H1 (cell line): ENCODE data around the gene VSX1. TPM values are rescaled to one million over a fixed set of nuclear protein-coding genes. Genes with fewer than 3 reads are reported as not detected.

ENCODE experiments used
- CTCF ChIA-PET: fragments of 300-600 bp; sonication (Branson Sonifier 250); formaldehyde crosslinking; loops from one replicate; lab custom pipeline; 2021; ENCODE audit not compliant: partially characterized antibody; lab: Charles Lee
- POLR2A ChIA-PET: fragments of 300-600 bp; sonication (Branson Sonifier 250); formaldehyde crosslinking; loops from one replicate; lab custom pipeline; 2021; ENCODE audit warnings: inconsistent platforms; ENCODE audit not compliant: partially characterized antibody; lab: Charles Lee
- DNase-seq, 2 experiments: peaks; one replicate each; pipeline versions ENCODE4 v3.0.0 to v3.0.0-alpha.2; 2010 to 2022; ENCODE audit warnings: low spot score in 2 of 2, low read depth in 1 of 2, mixed read lengths in 1 of 2
- FAIRE-seq: peaks from 2 replicates; lab custom pipeline; 2011; peaks lifted over from hg19 to GRCh38; lab: Jason Lieb, UNC
- H2AFZ ChIP-seq: 2 replicates; pipeline ENCODE4 v1.8.1; 2012; ENCODE audit warnings: low read length, inconsistent platforms
- H2AK5ac ChIP-seq: 2 replicates; pipeline ENCODE4 v1.6.1; 2013; ENCODE audit warnings: low read depth, low read length
- H2BK120ac ChIP-seq: replicated peaks from 2 replicates; pipeline ENCODE3; 2013; ENCODE audit warnings: low read depth, low read length, inconsistent platforms
- H2BK12ac ChIP-seq: 2 replicates; pipeline ENCODE4 v1.6.1; 2013; ENCODE audit warnings: low read depth, low read length
- H2BK15ac ChIP-seq: 2 replicates; pipeline ENCODE4 v1.6.1; 2013; ENCODE audit warnings: low read length
- H2BK20ac ChIP-seq: 2 replicates; pipeline ENCODE4 v1.6.1; 2013; ENCODE audit warnings: low read length
- H2BK5ac ChIP-seq: 2 replicates; pipeline ENCODE4 v1.6.1; 2013; ENCODE audit warnings: low read depth, low read length
- H3K14ac ChIP-seq: 2 replicates; pipeline ENCODE4 v1.6.1; 2013; ENCODE audit warnings: inconsistent platforms; ENCODE audit not compliant: insufficient read length
- H3K18ac ChIP-seq: 2 replicates; pipeline ENCODE4 v1.6.1; 2013; ENCODE audit warnings: low read length; ENCODE audit errors: extremely low read depth
- H3K23ac ChIP-seq: 2 replicates; pipeline ENCODE4 v1.6.1; 2013; ENCODE audit warnings: inconsistent platforms; ENCODE audit not compliant: insufficient read length
- H3K23me2 ChIP-seq: 2 replicates; pipeline ENCODE4 v1.6.1; 2013; ENCODE audit warnings: low read depth, low read length
- H3K27ac ChIP-seq: 2 replicates; pipeline ENCODE4 v1.6.1; 2011; ENCODE audit warnings: low read depth, low read length, inconsistent platforms
- H3K27me3 ChIP-seq, 4 experiments: replicated peaks in 1 of 4; 1 replicate in 1 of 4; 2 replicates in 3 of 4; pipeline versions ENCODE4 v1.6.1 to v1.8.1; 2011 to 2013; ENCODE audit warnings: low read length in 3 of 4, mild to moderate bottlenecking in 3 of 4, inconsistent platforms in 2 of 4, mixed read lengths in 2 of 4, moderate library complexity in 1 of 4; ENCODE audit not compliant: control insufficient read depth in 3 of 4, insufficient read depth in 3 of 4; ENCODE audit errors: extremely low read depth in 1 of 4
- H3K36me3 ChIP-seq, 4 experiments: 2 replicates each; pipeline versions ENCODE4 v1.6.1 to v1.8.1; 2011 to 2013; ENCODE audit warnings: mild to moderate bottlenecking in 4 of 4, low read length in 3 of 4, moderate library complexity in 2 of 4, control low read depth in 1 of 4, inconsistent platforms in 1 of 4; ENCODE audit not compliant: insufficient read depth in 4 of 4, control insufficient read depth in 2 of 4
- H3K4ac ChIP-seq: replicated peaks from 2 replicates; pipeline ENCODE3; 2013; ENCODE audit warnings: low read length, low read depth, mixed read lengths, inconsistent platforms; ENCODE audit not compliant: insufficient read length
- H3K4me1 ChIP-seq, 4 experiments: replicated peaks in 1 of 4; 1 replicate in 1 of 4; 2 replicates in 3 of 4; pipeline versions ENCODE4 v1.6.1 to v1.8.1; 2011 to 2013; ENCODE audit warnings: low read length in 3 of 4, inconsistent platforms in 2 of 4, mixed read lengths in 1 of 4; ENCODE audit not compliant: insufficient read depth in 4 of 4, control insufficient read depth in 3 of 4
- H3K4me2 ChIP-seq, 2 experiments: 2 replicates each; pipeline versions ENCODE4 v1.6.1 to v1.8.1; 2011 to 2013; ENCODE audit warnings: low read depth in 2 of 2, low read length in 2 of 2, control low read depth in 1 of 2, inconsistent platforms in 1 of 2, mild to moderate bottlenecking in 1 of 2; ENCODE audit not compliant: insufficient read depth in 1 of 2
- H3K4me3 ChIP-seq, 4 experiments: fragments of 200-600, 300-600 bp in 1 of 4; sonication (generic), shearing (Covaris generic), sonication (Bioruptor Twin) in 1 of 4; 2 replicates each; pipeline versions ENCODE4 v1.5.1 to v1.8.1; 2011 to 2016; ENCODE audit warnings: low read length in 4 of 4, low read depth in 3 of 4, control low read depth in 2 of 4, inconsistent platforms in 2 of 4, mild to moderate bottlenecking in 2 of 4, mixed read lengths in 1 of 4, moderate library complexity in 1 of 4; ENCODE audit not compliant: insufficient read depth in 2 of 4; ENCODE audit errors: extremely low read depth in 1 of 4
- H3K56ac ChIP-seq: replicated peaks from 2 replicates; pipeline ENCODE3; 2013; ENCODE audit warnings: low read depth, mild to moderate bottlenecking, mixed read lengths, low read length, inconsistent platforms; ENCODE audit not compliant: insufficient read length
- H3K79me1 ChIP-seq: 2 replicates; pipeline ENCODE4 v1.6.1; 2013; ENCODE audit warnings: low read depth, low read length, control low read depth
- H3K79me2 ChIP-seq, 2 experiments: 2 replicates each; pipeline versions ENCODE4 v1.6.1 to v1.8.1; 2012 to 2013; ENCODE audit warnings: low read length in 2 of 2, mild to moderate bottlenecking in 2 of 2, inconsistent platforms in 1 of 2; ENCODE audit not compliant: insufficient read depth in 2 of 2, control insufficient read depth in 1 of 2
- H3K9ac ChIP-seq, 4 experiments: replicated peaks in 1 of 4; 1 replicate in 1 of 4; 2 replicates in 3 of 4; pipeline versions ENCODE4 v1.6.1 to v1.8.1; 2011 to 2013; ENCODE audit warnings: low read depth in 3 of 4, low read length in 3 of 4, control low read depth in 2 of 4, mild to moderate bottlenecking in 2 of 4, moderate library complexity in 2 of 4, inconsistent platforms in 1 of 4; ENCODE audit errors: extremely low read depth in 1 of 4
- H3K9me3 ChIP-seq, 2 experiments: 2 replicates each; pipeline versions ENCODE4 v1.6.1 to v1.8.1; 2012 to 2013; ENCODE audit warnings: mild to moderate bottlenecking in 2 of 2, moderate library complexity in 2 of 2, control low read depth in 1 of 2, inconsistent platforms in 1 of 2, low read depth in 1 of 2, low read length in 1 of 2, mixed read lengths in 1 of 2; ENCODE audit not compliant: insufficient read depth in 2 of 2
- H4K20me1 ChIP-seq, 2 experiments: replicated peaks in 1 of 2; 2 replicates each; pipeline versions ENCODE3 to v1.8.1; 2011 to 2013; ENCODE audit warnings: inconsistent platforms in 2 of 2, low read length in 2 of 2, mild to moderate bottlenecking in 1 of 2; ENCODE audit not compliant: insufficient read depth in 2 of 2, control insufficient read depth in 1 of 2
- H4K5ac ChIP-seq: 2 replicates; pipeline ENCODE4 v1.6.1; 2013; ENCODE audit warnings: low read length, low read depth, mixed read lengths, inconsistent platforms; ENCODE audit not compliant: insufficient read length
- H4K8ac ChIP-seq: 2 replicates; pipeline ENCODE4 v1.8.0; 2013; ENCODE audit warnings: mild to moderate bottlenecking, moderate library complexity, low read length, inconsistent platforms; ENCODE audit not compliant: insufficient read depth; ENCODE audit errors: extremely low read depth
- H4K91ac ChIP-seq: replicated peaks from 2 replicates; pipeline ENCODE3; 2013; ENCODE audit warnings: low read length, mixed read lengths, inconsistent platforms; ENCODE audit not compliant: insufficient read length
- BRCA1 ChIP-seq: IDR thresholded peaks from 2 replicates; pipeline ENCODE4 v1.6.1; 2012; ENCODE audit warnings: low read depth, low read length, improper control_type of control experiment
- CBX8 ChIP-seq: fragments of 300-800, 300-1000 bp; sonication (generic); IDR thresholded peaks from 2 replicates; pipeline ENCODE4 v1.7.1; 2016; ENCODE audit warnings: low read depth, low read length, borderline replicate concordance
- FOSL1 ChIP-seq: IDR thresholded peaks from 2 replicates; pipeline ENCODE4 v1.6.1; 2011; ENCODE audit warnings: mild to moderate bottlenecking, low read depth, low read length, moderate library complexity; ENCODE audit not compliant: insufficient read depth
- HDAC2 ChIP-seq, 2 experiments: fragments of 300-600 bp in 1 of 2; sonication (generic) in 1 of 2; IDR thresholded peaks; 2 replicates each; pipeline ENCODE4 v1.6.1; 2011 to 2012; ENCODE audit warnings: low read depth in 2 of 2, low read length in 2 of 2, mild to moderate bottlenecking in 2 of 2, moderate library complexity in 2 of 2, borderline replicate concordance in 1 of 2, inconsistent platforms in 1 of 2
- KDM4A ChIP-seq: IDR thresholded peaks from one replicate; pipeline ENCODE4 v1.7.1; 2012; ENCODE audit warnings: low read depth, mild to moderate bottlenecking, moderate library complexity, low read length, inconsistent platforms; ENCODE audit not compliant: severe bottlenecking
- PHF8 ChIP-seq: fragments of 200-600 bp; sonication (generic); conservative IDR thresholded peaks from 2 replicates; pipeline ENCODE4 v1.7.1; 2012; ENCODE audit warnings: low read depth, mild to moderate bottlenecking, inconsistent platforms, low read length, moderate library complexity
- POLR2A ChIP-seq, 2 experiments: IDR thresholded peaks; 1 replicate in 1 of 2; 2 replicates in 1 of 2; pipeline ENCODE4 v1.6.1; 2011; ENCODE audit warnings: low read depth in 2 of 2, low read length in 2 of 2, mild to moderate bottlenecking in 2 of 2; ENCODE audit errors: control extremely low read depth in 1 of 2
- RBBP5 ChIP-seq: IDR thresholded peaks from 2 replicates; pipeline ENCODE4 v1.7.1; 2012; ENCODE audit warnings: low read depth, mild to moderate bottlenecking, inconsistent platforms, low read length, moderate library complexity, borderline replicate concordance
- RFX5 ChIP-seq: IDR thresholded peaks from 2 replicates; pipeline ENCODE4 v1.6.1; 2011; ENCODE audit warnings: low read depth, low read length, improper control_type of control experiment, borderline replicate concordance
- RXRA ChIP-seq: IDR thresholded peaks from 2 replicates; pipeline ENCODE4 v1.6.1; 2011; ENCODE audit warnings: low read depth, mild to moderate bottlenecking, low read length, moderate library complexity; ENCODE audit not compliant: insufficient read depth
- WGBS, 2 experiments: shearing (Covaris generic) in 1 of 2; methylation state at CpG; one replicate each; pipeline versions ENCODE4 v1.1.6 to v1.1.7; 2013 to 2015; ENCODE audit warnings: low lambda C conversion rate in 2 of 2, mixed read lengths in 2 of 2, inconsistent platforms in 1 of 2, low coverage in 1 of 2, missing lambda C conversion rate in 1 of 2; ENCODE audit not compliant: insufficient replicate concordance in 2 of 2, insufficient coverage in 1 of 2, insufficient read length in 1 of 2; ENCODE audit errors: extremely low coverage in 1 of 2, missing lambda C conversion rate in 1 of 2; 5-methylcytosine and 5-hydroxymethylcytosine counted together
- polyA plus RNA-seq, 7 experiments: library from polyadenylated mRNA; depleted of rRNA in 3 of 7; stranded (reverse) in 5 of 7; unstranded in 2 of 7; fragments of >200 nt in 5 of 7; fragments of 200-250 nt in 2 of 7; gene quantifications; 1 replicate in 5 of 7; 2 replicates in 1 of 7; 4 replicates in 1 of 7; pipeline versions ENCODE4 v1.2.1 to v1.2.3, GENCODE V29; 2011 to 2013; ENCODE audit warnings: missing spikeins in 2 of 7, mixed read lengths in 2 of 7
- total RNA-seq: library from RNA; stranded (reverse); fragmentation: NEBNext Ultra II Directional; extraction: Animal tissue kit (Norgen Biotek cat#: 25700); gene quantifications from 2 replicates; pipeline ENCODE4 v1.2.1, GENCODE V29; 2021
- TF ChIP-seq, protein P1 (sequence below), 3 experiments: IDR thresholded peaks; 1 replicate in 2 of 3; 2 replicates in 1 of 3; pipeline versions ENCODE4 v1.5.1 to v1.6.1; 2011; ENCODE audit warnings: low read length in 3 of 3, mild to moderate bottlenecking in 3 of 3, inconsistent platforms in 2 of 3, low read depth in 1 of 3, moderate library complexity in 1 of 3; ENCODE audit not compliant: insufficient read depth in 1 of 3; ENCODE audit errors: control extremely low read depth in 1 of 3

Gene VSX1
- total and polyA plus RNA-seq, 2 of the 8 experiments (the other 6 are each of a cell fraction or from before 2014, with no cell fraction given): 0.14 TPM; not detected in 1

DNA sequence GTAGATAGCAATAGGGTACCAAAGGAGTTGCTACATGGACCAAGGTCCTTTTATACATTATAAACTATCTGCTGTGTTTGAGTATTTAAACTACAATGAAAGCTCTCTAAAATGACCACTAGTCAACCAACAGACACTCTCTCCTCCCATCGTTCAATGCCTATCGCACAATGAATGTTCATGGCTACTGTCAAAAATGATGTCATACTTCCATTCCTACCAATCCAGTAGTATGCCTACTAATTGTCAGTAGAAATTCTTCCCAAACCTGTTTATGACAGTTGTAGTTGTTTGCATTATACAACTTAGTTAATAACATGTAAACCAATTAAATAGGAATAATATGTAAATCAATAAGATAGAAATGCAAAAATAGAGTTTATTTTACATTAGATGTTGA lies 39.0 kb upstream of the VSX1 start:
- ChIA-PET POLR2A (no interaction called here), CTCF (interaction anchor here (1.1 kb wide), 1 partner anchor 10 kb away, joined by 3 read pairs; no protein-coding TSS in a partner anchor)
- H4K8ac ChIP-seq: no peak overlapping the region
- no peak overlapping the region for H2BK15ac ChIP-seq
- WGBS, 2 experiments: 98% methylated on average over 2 of the region's 2 CpGs; no CpG with 5 or more reads in 1 of the 2 experiments
- no peak overlapping the region for H3K4me2 ChIP-seq
- no peak overlapping the region for H2BK12ac ChIP-seq
- H3K4me3 ChIP-seq: no peak overlapping the region
- no peak overlapping the region for H3K56ac ChIP-seq
- H3K18ac ChIP-seq: no peak overlapping the region
- no peak overlapping the region for H2AK5ac ChIP-seq
- DNase-seq: no peak
- H3K9me3 ChIP-seq: no peaks in the 10 kb centered on the region
- no peak overlapping the region for H3K27ac ChIP-seq
- no peak overlapping the region for H4K5ac ChIP-seq
- no peaks in the 10 kb centered on the region for H3K27me3 ChIP-seq
- H2BK5ac ChIP-seq: no peak overlapping the region
- no peaks in the 10 kb centered on the region for H3K36me3 ChIP-seq
- H2BK20ac ChIP-seq: no peak overlapping the region
- no peaks in the 10 kb centered on the region for H3K79me2 ChIP-seq
- H2BK120ac ChIP-seq: no peak overlapping the region
- no peak overlapping the region for H2AFZ ChIP-seq
- H3K79me1 ChIP-seq: no peaks in the 10 kb centered on the region
- no peak overlapping the region for H4K91ac ChIP-seq
- no peaks in the 10 kb centered on the region for H3K4me1 ChIP-seq
- H3K9ac ChIP-seq: no peak overlapping the region
- no peak for FAIRE-seq
- H4K20me1 ChIP-seq: peaks cover 0 to 3% of the 10 kb centered on the region in 2 experiments
- no peak overlapping the region for H3K23ac ChIP-seq
- H3K4ac ChIP-seq: no peak overlapping the region
- H3K23me2 ChIP-seq: 0 out of 2 replicates have a peak, but pooled peaks cover 3% of the 10 kb centered on the region
- no peak overlapping the region for H3K14ac ChIP-seq
- TF ChIP-seq BRCA1 (no peak), RFX5 (no peak), FOSL1 (no peak), KDM4A (no peak), POLR2A (IDR thresholded peaks at IDR 0.05; ENCODE audit: control extremely low read depth in 1 of 2, low read depth in 2 of 2, low read length in 2 of 2) (no peak), HDAC2 (IDR thresholded peaks at IDR 0.05; ENCODE audit: borderline replicate concordance in 1 of 2, low read depth in 2 of 2, low read length in 2 of 2) (no peak), CBX8 (no peak), PHF8 (no peak), RXRA (no peak), RBBP5 (no peak)
- TF ChIP-seq, protein P1, sequence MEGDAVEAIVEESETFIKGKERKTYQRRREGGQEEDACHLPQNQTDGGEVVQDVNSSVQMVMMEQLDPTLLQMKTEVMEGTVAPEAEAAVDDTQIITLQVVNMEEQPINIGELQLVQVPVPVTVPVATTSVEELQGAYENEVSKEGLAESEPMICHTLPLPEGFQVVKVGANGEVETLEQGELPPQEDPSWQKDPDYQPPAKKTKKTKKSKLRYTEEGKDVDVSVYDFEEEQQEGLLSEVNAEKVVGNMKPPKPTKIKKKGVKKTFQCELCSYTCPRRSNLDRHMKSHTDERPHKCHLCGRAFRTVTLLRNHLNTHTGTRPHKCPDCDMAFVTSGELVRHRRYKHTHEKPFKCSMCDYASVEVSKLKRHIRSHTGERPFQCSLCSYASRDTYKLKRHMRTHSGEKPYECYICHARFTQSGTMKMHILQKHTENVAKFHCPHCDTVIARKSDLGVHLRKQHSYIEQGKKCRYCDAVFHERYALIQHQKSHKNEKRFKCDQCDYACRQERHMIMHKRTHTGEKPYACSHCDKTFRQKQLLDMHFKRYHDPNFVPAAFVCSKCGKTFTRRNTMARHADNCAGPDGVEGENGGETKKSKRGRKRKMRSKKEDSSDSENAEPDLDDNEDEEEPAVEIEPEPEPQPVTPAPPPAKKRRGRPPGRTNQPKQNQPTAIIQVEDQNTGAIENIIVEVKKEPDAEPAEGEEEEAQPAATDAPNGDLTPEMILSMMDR (IDR thresholded peaks at IDR 0.05; ENCODE audit: control extremely low read depth in 1 of 3, insufficient read depth in 1 of 3, low read depth in 1 of 3, low read length in 3 of 3): no peak
